PC-9 (cell line): ENCODE data around the gene TAF11L7. TPM values are rescaled to one million over a fixed set of nuclear protein-coding genes. Genes with fewer than 3 reads are reported as not detected.
A peak's percentile ranks its signal among the peaks of the same experiment; 100 is the strongest.
"Not testable (repeated sequence)": the region's sequence is repeated elsewhere in the genome, so short reads cannot be mapped to it uniquely, and the experiment has no call there.

Experiments
- BruUV-seq: library from RNA; stranded (reverse); fragments of 400-500 nt; replicated peaks from 2 replicates; lab custom pipeline; 2021; lab: Mats Ljungman, UMichigan
- CTCF ChIA-PET: fragments of 300-600 bp; sonication (Branson Sonifier 250); formaldehyde crosslinking; loops from one replicate; lab custom pipeline; 2022; ENCODE audit warnings: antibody characterized with exemption; lab: Charles Lee
- POLR2A ChIA-PET: fragments of 300-600 bp; sonication (Branson Sonifier 250); formaldehyde crosslinking; loops from one replicate; lab custom pipeline; 2022; ENCODE audit warnings: antibody characterized with exemption; ENCODE audit not compliant: unreplicated experiment; lab: Charles Lee
- DNase-seq, 2 experiments: peaks; one replicate each; pipeline versions ENCODE4 v3.0.0 to v3.0.0-alpha.2; 2015 to 2022; ENCODE audit warnings: mixed read lengths in 1 of 2
- H2AFZ ChIP-seq: fragments of 200-600 bp; sonication (generic); 2 replicates; pipeline ENCODE4 v1.8.1; 2017; ENCODE audit warnings: antibody characterized with exemption
- H3F3A ChIP-seq: fragments of 200-600 bp; sonication (generic); 2 replicates; pipeline ENCODE4 v1.8.1; 2017; ENCODE audit warnings: antibody characterized with exemption, mild to moderate bottlenecking, low read depth; ENCODE audit not compliant: insufficient read depth
- H3K27ac ChIP-seq: fragments of 200-600 bp; sonication (generic); 2 replicates; pipeline ENCODE4 v1.6.1; 2016; ENCODE audit warnings: mixed run types
- H3K27me3 ChIP-seq: fragments of 200-600 bp; sonication (generic); 2 replicates; pipeline ENCODE4 v1.6.1; 2016; ENCODE audit warnings: low read depth, mixed run types; ENCODE audit not compliant: insufficient read depth
- H3K36me3 ChIP-seq: fragments of 200-600 bp; sonication (generic); 2 replicates; pipeline ENCODE4 v1.6.1; 2016; ENCODE audit warnings: low read depth, mixed run types
- H3K4me1 ChIP-seq: fragments of 200-600 bp; sonication (generic); replicated peaks from 2 replicates; pipeline ENCODE4 v1.6.1; 2016; ENCODE audit warnings: mixed run types; ENCODE audit not compliant: insufficient read depth
- H3K4me2 ChIP-seq: fragments of 200-600 bp; sonication (generic); 2 replicates; pipeline ENCODE4 v1.6.1; 2017; ENCODE audit warnings: mixed run types
- H3K4me3 ChIP-seq: fragments of 200-600 bp; sonication (generic); 2 replicates; pipeline ENCODE4 v1.6.1; 2016; ENCODE audit warnings: mixed run types
- H3K79me2 ChIP-seq: fragments of 200-600 bp; sonication (generic); 2 replicates; pipeline ENCODE4 v1.6.1; 2017; ENCODE audit warnings: low read depth, mixed run types
- H3K9me2 ChIP-seq: fragments of 200-600 bp; sonication (generic); 2 replicates; pipeline ENCODE4 v1.8.1; 2017; ENCODE audit warnings: mild to moderate bottlenecking; ENCODE audit not compliant: insufficient read depth
- H3K9me3 ChIP-seq: fragments of 200-600 bp; sonication (generic); 2 replicates; pipeline ENCODE4 v1.8.1; 2016; ENCODE audit warnings: low read depth; ENCODE audit not compliant: insufficient read depth
- H4K20me1 ChIP-seq: fragments of 200-600 bp; sonication (generic); 2 replicates; pipeline ENCODE4 v1.8.1; 2017; ENCODE audit not compliant: insufficient read depth
- EZH2 ChIP-seq: fragments of 200-600 bp; sonication (generic); IDR thresholded peaks from 2 replicates; pipeline ENCODE4 v1.8.0; 2017; ENCODE audit warnings: antibody characterized with exemption, low read depth
- intact Hi-C: fragments of 100-400 bp; cut with micrococcal nuclease; formaldehyde crosslinking; loops from one replicate; pipeline ENCODE4 v1.10.0; 2022; ENCODE audit not compliant: unreplicated experiment
- total RNA-seq: library from RNA; stranded (reverse); gene quantifications from 2 replicates; pipeline ENCODE4 v1.2.3, GENCODE V29; 2021
- TF ChIP-seq, protein P1 (sequence below): fragments of 200-600 bp; sonication (generic); conservative IDR thresholded peaks from 2 replicates; pipeline ENCODE4 v1.6.1; 2017; ENCODE audit warnings: mixed run types, antibody characterized with exemption, mild to moderate bottlenecking, moderate library complexity

Gene TAF11L7
- total RNA-seq, 1 experiment from 2014 or later = not detected

DNA sequence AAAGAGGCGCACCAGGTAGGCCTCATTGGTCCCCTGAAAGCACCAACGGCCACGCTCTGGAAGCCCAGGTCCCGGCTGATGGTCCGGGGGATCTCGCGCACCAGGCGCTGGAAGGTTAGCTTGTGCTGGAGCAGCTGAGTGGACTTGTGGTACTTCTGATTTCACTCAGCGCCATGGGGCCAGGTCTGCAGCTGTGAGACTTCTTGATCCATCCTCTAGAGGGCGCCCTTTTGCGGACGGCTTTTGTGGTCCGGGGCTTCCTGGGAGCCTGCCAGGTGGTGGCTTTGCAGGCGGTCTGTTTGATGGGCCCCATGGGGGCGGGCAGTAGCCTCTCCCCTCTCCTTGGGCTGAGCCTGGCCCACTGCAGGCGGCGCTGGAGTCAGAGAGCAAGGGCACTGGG lies 35.1 kb upstream of the TAF11L7 start:
- TF ChIP-seq EZH2 = no peak
- TF ChIP-seq, protein P1, sequence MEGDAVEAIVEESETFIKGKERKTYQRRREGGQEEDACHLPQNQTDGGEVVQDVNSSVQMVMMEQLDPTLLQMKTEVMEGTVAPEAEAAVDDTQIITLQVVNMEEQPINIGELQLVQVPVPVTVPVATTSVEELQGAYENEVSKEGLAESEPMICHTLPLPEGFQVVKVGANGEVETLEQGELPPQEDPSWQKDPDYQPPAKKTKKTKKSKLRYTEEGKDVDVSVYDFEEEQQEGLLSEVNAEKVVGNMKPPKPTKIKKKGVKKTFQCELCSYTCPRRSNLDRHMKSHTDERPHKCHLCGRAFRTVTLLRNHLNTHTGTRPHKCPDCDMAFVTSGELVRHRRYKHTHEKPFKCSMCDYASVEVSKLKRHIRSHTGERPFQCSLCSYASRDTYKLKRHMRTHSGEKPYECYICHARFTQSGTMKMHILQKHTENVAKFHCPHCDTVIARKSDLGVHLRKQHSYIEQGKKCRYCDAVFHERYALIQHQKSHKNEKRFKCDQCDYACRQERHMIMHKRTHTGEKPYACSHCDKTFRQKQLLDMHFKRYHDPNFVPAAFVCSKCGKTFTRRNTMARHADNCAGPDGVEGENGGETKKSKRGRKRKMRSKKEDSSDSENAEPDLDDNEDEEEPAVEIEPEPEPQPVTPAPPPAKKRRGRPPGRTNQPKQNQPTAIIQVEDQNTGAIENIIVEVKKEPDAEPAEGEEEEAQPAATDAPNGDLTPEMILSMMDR = peak; percentile 49
- Histone ChIP-seq H3F3A (no peaks in the 10 kb centered on the region), H3K9me3 (no peaks in the 10 kb centered on the region), H3K4me1 (no peaks in the 10 kb centered on the region), H3K4me3 (no peak overlapping the region), H3K27ac (no peak overlapping the region), H2AFZ (no peak overlapping the region), H3K36me3 (no peaks in the 10 kb centered on the region), H4K20me1 (no peaks in the 10 kb centered on the region), H3K9me2 (no peaks in the 10 kb centered on the region), H3K79me2 (no peaks in the 10 kb centered on the region), H3K4me2 (no peak overlapping the region), H3K27me3 (peaks cover 34% of the 10 kb centered on the region)
- intact Hi-C loops = no loop called here
- BruUV-seq = no TSS peak
- ChIA-PET POLR2A (no interaction called here), CTCF (no interaction called here)
- DNase-seq = no peak

DNA sequence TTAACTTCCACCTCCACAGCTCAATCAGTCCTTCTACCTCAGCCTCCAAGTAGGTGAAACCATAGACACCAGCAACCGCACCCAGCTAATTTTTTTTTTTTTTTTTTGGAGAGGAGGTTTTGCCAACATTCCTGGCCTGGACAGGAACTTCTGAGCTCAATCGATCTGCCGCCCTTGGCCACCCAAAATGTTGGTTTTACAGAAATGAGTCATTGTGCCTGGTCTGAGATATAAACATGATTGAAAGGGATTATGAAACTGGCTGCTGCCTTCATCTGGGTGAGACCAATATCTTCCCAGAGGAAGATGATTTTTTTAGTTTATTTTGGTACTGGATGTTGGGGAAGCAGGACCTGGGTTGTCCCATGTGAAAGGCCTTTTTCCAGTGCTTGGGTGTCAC lies 33.8 kb upstream of the TAF11L7 start:
- no peak for TF ChIP-seq EZH2
- TF ChIP-seq, protein P1 = no peak
- intact Hi-C loops = no loop called here
- H3K4me1 ChIP-seq = no peaks in the 10 kb centered on the region
- no peak overlapping the region for H2AFZ ChIP-seq
- POLR2A ChIA-PET = no interaction called here
- DNase-seq = no peak
- H3K4me3 ChIP-seq = no peak overlapping the region
- no peaks in the 10 kb centered on the region for H3K36me3 ChIP-seq
- no TSS peak for BruUV-seq
- no peaks in the 10 kb centered on the region for H3K79me2 ChIP-seq
- no peaks in the 10 kb centered on the region for H4K20me1 ChIP-seq
- no peak overlapping the region for H3K4me2 ChIP-seq
- no peak overlapping the region for H3K27ac ChIP-seq
- no peaks in the 10 kb centered on the region for H3F3A ChIP-seq
- H3K9me3 ChIP-seq = no peaks in the 10 kb centered on the region
- CTCF ChIA-PET = interaction anchor here (0.6 kb wide), 1 partner anchor 652 kb away, joined by 4 read pairs; no protein-coding TSS in a partner anchor
- H3K27me3 ChIP-seq = peaks cover 28% of the 10 kb centered on the region
- no peaks in the 10 kb centered on the region for H3K9me2 ChIP-seq

DNA sequence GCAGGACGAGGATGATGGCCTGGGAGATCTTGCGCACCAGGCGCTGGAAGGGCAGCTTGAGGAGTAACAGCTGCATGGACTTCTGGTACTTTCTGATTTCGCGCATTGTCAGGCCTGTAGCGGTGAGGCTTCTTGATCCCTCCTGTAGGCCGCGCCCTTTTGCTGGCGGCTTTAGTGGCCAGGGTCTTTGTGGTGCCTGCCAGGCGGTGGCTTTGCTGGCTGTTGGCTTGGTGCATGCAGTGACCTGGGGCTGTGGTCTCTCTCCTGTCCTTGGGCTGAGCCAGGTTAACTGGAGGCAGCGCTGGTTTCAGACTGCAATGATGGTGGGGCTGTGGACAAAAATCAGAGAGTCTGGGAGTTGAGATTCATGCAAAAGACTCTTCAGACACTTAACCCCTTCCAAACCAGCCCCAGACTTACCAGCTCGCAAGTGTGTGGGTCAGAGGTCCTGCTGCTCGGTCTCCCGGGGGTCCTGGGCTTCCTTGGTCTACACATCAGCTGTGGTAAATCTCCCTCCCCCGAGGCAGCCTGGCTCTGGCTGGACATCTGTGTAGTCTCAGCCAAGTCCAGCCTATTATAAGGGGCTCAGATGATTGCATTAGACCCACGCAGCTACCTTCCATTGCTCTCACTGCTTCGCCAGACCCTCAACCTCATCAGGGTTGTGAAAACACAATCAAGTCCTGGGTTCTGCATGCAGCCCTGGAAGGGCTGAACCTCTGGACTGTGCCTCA lies 29.5 kb upstream of the TAF11L7 start:
- TF ChIP-seq, protein P1 = no peak
- no peak for TF ChIP-seq EZH2
- no peak overlapping the region for H3K27ac ChIP-seq
- no peaks in the 10 kb centered on the region for H3K9me3 ChIP-seq
- intact Hi-C loops = no loop called here
- no TSS peak for BruUV-seq
- H4K20me1 ChIP-seq = no peaks in the 10 kb centered on the region
- no peaks in the 10 kb centered on the region for H3K36me3 ChIP-seq
- no peaks in the 10 kb centered on the region for H3K9me2 ChIP-seq
- H3K4me1 ChIP-seq = no peaks in the 10 kb centered on the region
- H3K4me3 ChIP-seq = no peak overlapping the region
- no peaks in the 10 kb centered on the region for H3K79me2 ChIP-seq
- ChIA-PET CTCF (no interaction called here), POLR2A (no interaction called here)
- H3F3A ChIP-seq = no peaks in the 10 kb centered on the region
- no peak overlapping the region for H2AFZ ChIP-seq
- H3K4me2 ChIP-seq = no peak overlapping the region
- DNase-seq = no peak
- peaks cover 32% of the 10 kb centered on the region for H3K27me3 ChIP-seq

DNA sequence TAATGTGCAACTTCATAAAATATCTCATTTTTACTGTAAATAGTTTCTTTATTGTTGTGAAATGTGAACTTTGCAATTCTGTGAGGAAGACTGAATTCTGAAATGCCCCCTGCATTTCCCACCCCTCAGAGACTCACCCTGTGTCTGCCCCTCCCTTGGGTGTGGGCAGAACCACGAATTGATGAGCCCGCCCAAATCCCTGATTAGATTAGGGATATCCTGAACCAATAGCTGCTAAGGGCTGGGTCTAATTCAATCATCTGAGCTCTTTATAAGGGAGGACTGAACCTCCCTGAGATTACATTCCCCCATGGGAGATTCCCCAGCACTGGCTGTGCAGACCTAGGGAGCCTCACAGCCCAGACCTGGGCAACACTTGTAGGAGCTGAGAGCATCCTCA lies 24.5 kb upstream of the TAF11L7 start, which contains the start of gene TAF11L12:
Gene TAF11L12, plus strand, starts transcription at position 301 of the 400 bp plus-strand sequence.
- H3K9me2 ChIP-seq, POLR2A ChIA-PET, intact Hi-C loops, H3K27ac ChIP-seq, H3K4me3 ChIP-seq, DNase-seq, H3K4me2 ChIP-seq, H4K20me1 ChIP-seq, BruUV-seq, H3K79me2 ChIP-seq, CTCF ChIA-PET, H2AFZ ChIP-seq, H3K9me3 ChIP-seq, H3K36me3 ChIP-seq, H3K4me1 ChIP-seq, H3F3A ChIP-seq: not testable (repeated sequence)
- H3K27me3 ChIP-seq = peaks cover 55% of the 10 kb centered on the region

DNA sequence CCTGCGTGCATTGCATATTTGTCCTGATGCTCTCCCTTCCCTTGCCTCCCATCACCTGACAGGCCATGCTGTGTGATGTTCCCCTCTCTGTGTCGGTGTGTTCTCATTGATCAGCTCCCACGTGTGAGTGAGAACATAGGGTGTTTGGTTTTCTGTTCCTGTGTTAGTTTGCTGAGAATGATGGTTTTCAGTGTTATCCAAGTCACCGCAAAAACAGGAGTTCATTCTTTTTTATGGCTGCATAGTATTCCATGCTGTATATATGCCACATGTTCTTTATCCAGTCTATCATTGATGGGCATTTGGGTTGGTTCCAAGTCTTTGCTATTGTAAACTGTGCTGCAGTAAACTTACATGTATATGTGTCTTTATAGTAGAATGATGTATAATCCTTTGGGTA lies 21.9 kb upstream of the TAF11L7 start:
- H3K4me1 ChIP-seq, H3K27ac ChIP-seq, H3K9me2 ChIP-seq, BruUV-seq, DNase-seq, H4K20me1 ChIP-seq, H3K4me3 ChIP-seq, H3K9me3 ChIP-seq, CTCF ChIA-PET, POLR2A ChIA-PET, intact Hi-C loops, H3K4me2 ChIP-seq, H2AFZ ChIP-seq, H3F3A ChIP-seq, H3K79me2 ChIP-seq, H3K36me3 ChIP-seq: not testable (repeated sequence)
- peaks cover 52% of the 10 kb centered on the region for H3K27me3 ChIP-seq
